B cell (primary cell): Measurements from ENCODE around the gene CTNNB1.

ENCODE experiments used
- CTCF ChIP-seq: fragments of 200-600 bp; IDR thresholded peaks from one replicate; pipeline ENCODE4 v1.8.0; 2022; ENCODE audit warnings: antibody characterized with exemption, mild to moderate bottlenecking
- EZH2 ChIP-seq: IDR thresholded peaks from 2 replicates; pipeline ENCODE4 v1.6.1; 2012; ENCODE audit warnings: borderline replicate concordance, low read depth, mild to moderate bottlenecking, moderate library complexity, low read length; ENCODE audit not compliant: insufficient read depth, poor library complexity, severe bottlenecking

- TF ChIP-seq CTCF (no peak), EZH2 (no peak)
Measured at GRCh38 chr3:41274944-41275668, 75.8 kb downstream of the CTNNB1 start.
